ENCODE measurements around the gene BCL2.

The BCL2 gene

DNA sequence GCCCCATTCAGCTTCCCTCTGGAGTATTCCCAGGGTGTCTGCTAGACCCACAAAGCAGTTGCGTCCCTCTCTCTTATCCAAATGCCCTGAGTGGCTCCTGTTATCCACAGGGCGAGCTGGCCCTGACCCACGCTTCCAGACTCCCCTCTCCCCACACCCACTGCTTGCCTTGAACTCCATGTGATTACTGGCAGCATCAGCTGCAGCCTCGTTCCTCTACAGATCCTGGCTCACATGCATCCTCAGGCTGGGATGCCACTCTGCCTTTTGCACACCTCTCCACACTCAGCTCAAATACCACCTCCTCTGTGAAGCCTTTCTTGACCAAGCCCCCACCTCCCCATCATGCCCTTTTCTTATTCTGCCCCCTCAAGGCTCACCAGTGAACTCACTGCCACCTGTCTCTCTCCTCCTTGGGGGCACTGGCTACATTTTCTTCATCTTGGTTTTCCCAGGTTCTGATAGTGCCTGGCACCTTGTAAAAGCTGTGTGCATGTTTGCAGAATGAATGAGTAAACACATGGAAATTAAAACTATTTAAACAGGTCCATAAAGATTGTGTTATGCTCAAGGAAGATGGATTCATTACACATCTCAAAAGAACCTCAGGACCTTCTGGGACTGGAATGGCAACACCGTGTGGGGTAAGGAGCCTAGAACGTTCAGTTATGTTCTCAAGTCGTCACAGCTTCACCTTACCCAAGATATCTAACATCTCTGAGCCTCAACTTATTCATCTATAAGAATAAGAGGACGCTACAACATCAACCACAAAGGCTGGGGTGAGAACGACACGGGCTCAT lies 165.0 kb downstream of the BCL2 start:
- DNase-seq: no peak

GRCh38 chr18:63152791-63153190 lies 166.8 kb downstream of the BCL2 start:
- no peak for DNase-seq

- DNase-seq: peak; percentile 54
These were observed 167.5 kb downstream of the BCL2 start for GRCh38 chr18:63152096-63152495.

DNA sequence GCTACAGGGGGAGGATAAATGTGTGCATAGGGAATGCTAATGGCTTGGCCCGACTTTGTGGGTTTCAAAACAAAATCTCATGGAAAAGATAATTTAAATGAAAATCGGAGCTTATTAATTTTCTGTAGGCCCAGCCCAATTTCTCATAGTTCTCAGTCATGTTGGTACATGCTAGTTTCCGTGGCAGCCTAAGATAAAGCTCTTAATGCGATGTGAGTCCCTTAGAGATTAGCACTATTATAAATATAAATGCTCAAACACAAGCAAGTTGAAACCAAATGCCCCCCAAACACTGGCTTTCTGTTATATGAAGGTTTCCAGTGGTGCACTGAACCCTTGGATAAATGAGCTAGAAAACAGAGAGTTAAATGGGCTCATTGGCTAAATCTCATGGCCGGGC lies 168.0 kb downstream of the BCL2 start:
- no peak for DNase-seq

GRCh38 chr18:63150942-63151421 lies 168.6 kb downstream of the BCL2 start:
- DNase-seq: no peak

GRCh38 chr18:63150326-63150725 lies 169.2 kb downstream of the BCL2 start:
- DNase-seq: no peak

DNA sequence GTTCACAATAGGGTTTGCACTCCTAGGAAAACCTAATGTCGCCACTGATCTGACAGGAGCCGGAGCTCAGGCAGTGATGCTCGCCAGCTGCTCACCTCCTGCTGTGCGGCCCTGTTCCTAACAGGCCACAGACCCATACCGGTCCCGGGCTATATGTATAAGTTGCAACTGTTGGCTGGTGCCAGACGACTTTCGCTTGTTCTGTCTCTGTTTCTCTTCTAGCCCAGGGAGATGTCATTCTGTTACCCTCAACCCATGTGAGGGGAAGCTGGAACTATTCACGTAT lies 170.3 kb downstream of the BCL2 start:
- DNase-seq: no peak

GRCh38 chr18:63148449-63149301 lies 170.9 kb downstream of the BCL2 start:
- DNase-seq: no peak

DNA sequence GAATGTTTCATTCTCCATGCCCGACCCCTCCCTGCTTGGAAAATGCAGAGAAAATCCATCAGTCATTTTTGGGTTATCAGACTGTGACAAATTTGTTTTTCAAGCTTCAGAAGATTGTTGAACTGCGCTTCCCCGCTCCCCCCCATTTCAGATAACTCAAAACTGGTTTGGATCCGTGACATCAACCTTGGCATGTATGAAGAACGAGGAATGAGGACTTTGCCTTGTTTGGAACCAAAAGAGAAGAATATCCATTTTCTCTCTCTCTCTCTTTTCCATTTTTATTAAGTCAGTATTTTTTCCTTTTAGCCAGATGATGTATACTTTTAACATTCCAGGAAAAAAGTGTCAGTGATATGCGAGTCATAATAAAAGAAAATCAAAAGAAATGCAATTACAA lies 171.6 kb downstream of the BCL2 start:
- DNase-seq: no peak

- no peak for DNase-seq
These were observed 172.7 kb downstream of the BCL2 start for GRCh38 chr18:63146828-63147409.

DNA sequence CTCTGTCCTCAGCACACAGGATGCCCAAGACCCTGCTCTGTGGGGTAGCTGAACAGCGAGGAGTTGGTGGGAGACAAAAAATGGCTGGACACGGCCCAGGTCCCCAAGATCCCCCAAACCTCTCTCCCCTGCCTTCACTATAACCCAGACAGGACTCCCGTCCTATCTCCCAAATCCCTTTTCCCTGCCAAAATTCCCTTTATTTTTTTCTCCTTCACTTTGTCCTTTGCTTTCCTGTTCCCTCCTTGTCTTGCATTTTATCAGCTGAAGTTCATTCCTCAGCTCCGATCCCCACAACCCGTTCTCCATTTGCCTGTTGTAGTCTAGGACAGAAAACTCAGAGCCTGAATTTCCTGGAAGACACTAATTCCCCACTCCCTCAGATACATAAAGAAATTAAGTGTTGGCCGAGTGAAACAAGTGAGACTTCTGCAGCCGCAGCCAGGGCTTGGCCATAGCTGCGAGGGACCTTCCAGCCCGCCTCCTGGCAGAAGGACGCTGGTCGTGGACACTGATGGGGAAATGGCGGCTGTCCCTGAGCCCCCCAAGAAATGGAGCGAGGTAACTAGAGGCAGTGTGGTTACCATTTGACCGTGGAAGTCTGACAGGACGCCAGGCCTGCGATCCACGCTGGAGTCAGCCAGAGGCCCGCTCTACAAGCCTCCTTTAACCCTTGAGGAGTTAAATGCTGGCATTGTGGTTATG lies 173.6 kb downstream of the BCL2 start:
- no peak for DNase-seq

GRCh38 chr18:63145166-63145850 lies 174.3 kb downstream of the BCL2 start:
- DNase-seq: no peak

- no peak for DNase-seq
These were observed 174.8 kb downstream of the BCL2 start for GRCh38 chr18:63144748-63145147.

GRCh38 chr18:63143330-63143771 lies 176.2 kb downstream of the BCL2 start:
- DNase-seq: no peak

- DNase-seq: no peak
These were observed 176.9 kb downstream of the BCL2 start for GRCh38 chr18:63142594-63143225.

DNA sequence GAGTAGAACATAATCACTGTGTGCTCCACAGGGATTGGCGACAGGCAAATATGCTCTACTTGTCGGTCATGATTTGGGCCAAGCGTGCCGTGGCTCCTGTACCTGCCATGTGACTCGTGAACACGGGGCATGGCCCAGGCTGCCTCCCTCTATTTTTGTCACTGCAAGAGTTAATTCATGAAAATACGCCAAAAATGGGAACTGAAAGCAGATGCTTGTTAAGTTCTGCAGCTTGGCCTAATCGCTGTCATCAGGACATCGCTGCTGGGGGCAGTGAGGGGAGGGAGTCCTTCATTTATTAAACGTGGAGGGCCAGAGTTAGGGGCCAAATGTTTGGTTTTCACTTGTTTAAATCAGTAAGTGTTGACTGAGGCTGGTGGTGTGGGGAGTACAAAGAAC lies 177.8 kb downstream of the BCL2 start:
- DNase-seq: no peak

GRCh38 chr18:63140997-63141777 lies 178.4 kb downstream of the BCL2 start:
- no peak for DNase-seq

- DNase-seq: no peak
These were observed 179.5 kb downstream of the BCL2 start for GRCh38 chr18:63140038-63140450.

DNA sequence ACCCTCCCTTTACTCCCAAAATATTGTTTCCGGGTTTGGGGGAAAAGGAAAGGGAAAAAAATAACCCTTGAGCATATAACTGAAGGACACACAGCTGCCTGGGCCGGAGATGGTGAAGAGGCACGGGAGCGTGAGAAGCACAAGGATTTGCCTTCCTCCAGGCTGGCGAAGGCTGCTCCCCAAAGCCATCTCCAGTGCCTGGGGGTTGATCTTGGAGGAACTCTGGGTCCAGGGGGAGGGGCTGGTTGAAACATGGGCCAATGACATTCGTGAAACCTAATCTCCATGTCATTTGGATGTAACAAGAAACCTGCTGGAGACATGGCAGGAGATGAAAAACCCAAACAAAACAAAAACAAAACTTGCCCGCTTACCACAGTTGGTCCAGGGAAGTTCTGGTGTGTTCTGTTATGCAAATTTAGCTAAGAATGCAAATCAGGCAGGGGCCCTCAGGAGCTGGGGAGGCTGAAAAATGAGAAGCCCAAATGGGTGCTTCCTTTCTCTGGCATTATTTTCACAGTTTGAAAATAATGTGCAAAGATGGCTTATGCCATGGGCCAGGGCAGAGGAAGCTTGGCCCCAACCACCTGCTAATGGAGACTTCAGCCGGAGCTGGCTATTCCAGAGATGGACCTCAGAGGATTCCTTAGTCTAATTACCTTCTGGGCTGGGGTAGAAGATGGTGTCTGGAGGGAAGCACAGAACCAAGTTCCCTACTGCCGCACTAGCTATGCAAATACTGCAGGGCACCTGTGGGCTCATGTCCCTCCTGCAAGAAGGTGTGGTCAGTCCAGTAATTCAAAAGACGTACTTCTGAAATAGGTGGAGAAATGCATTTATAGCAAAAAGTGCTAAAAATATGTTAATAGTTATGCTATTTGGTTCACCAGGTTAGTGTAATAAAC lies 180.9 kb downstream of the BCL2 start:
- no peak for DNase-seq

DNA sequence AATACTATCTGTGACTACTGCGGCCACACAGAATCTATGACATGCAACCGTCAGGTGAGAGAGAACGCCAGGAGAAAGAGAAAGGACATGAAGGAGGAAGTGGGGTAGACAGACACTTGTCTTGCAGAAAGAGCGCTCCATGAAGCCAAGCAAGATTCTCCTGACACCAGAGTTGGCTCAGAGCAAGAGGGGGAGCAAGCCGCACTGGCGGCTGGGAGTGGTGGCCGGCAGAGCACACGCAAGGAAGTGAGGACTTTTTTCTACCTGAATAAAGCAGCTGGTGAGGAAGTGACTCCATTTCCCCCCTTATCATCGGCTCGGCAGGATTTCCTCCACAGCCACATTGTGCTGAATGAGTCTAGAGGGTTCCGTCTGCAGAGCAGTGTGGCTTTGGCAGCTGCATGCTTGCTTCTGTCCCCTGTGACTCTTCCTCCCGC lies 181.6 kb downstream of the BCL2 start:
- DNase-seq: peak; percentile 78
